CD4-positive, alpha-beta T cell treated with Interferon alpha-2 for 1 hour (primary cell): ENCODE measurements around the gene SPATA2.
"Not testable (repeated sequence)": the region's sequence is repeated elsewhere in the genome, so short reads cannot be mapped to it uniquely, and the experiment has no call there.

Experiments used
- DNase-seq, 2 donors: peaks; one replicate each; pipeline ENCODE4 v3.0.0-alpha.2; 2020 to 2022

SPATA2 gene

GRCh38 chr20:49882171-49882970 lies 33.0 kb downstream of the SPATA2 start:
- no peak for DNase-seq

- DNase-seq: no peak
These were observed 34.4 kb downstream of the SPATA2 start for GRCh38 chr20:49880724-49881445.

- DNase-seq: no peak
These were observed 35.2 kb downstream of the SPATA2 start for GRCh38 chr20:49880177-49880576.

- DNase-seq: no peak
These were observed 36.4 kb downstream of the SPATA2 start for GRCh38 chr20:49878977-49879376.

- no peak for DNase-seq
These were observed 37.9 kb downstream of the SPATA2 start for GRCh38 chr20:49877386-49877921.

GRCh38 chr20:49874696-49875095 lies 40.6 kb downstream of the SPATA2 start:
- DNase-seq: no peak

- DNase-seq: no peak
These were observed 43.3 kb downstream of the SPATA2 start for GRCh38 chr20:49872056-49872455.

- DNase-seq: no peak
These were observed 43.9 kb downstream of the SPATA2 start for GRCh38 chr20:49871391-49871948.

GRCh38 chr20:49870261-49870660 lies 45.1 kb downstream of the SPATA2 start:
- no peak for DNase-seq

- no peak for DNase-seq
These were observed 46.4 kb downstream of the SPATA2 start for GRCh38 chr20:49868964-49869363.

- DNase-seq: no peak
These were observed 46.8 kb downstream of the SPATA2 start for GRCh38 chr20:49868538-49868937.

- no peak for DNase-seq
These were observed 47.7 kb downstream of the SPATA2 start for GRCh38 chr20:49867453-49868215.

- no peak for DNase-seq
These were observed 49.3 kb downstream of the SPATA2 start for GRCh38 chr20:49866051-49866450.

GRCh38 chr20:49865559-49865958 lies 49.8 kb downstream of the SPATA2 start:
- no peak for DNase-seq

- no peak for DNase-seq
These were observed 51.7 kb downstream of the SPATA2 start for GRCh38 chr20:49863666-49864065.

- no peak for DNase-seq
These were observed 52.6 kb downstream of the SPATA2 start for GRCh38 chr20:49862607-49863200.

GRCh38 chr20:49861232-49861631 lies 54.1 kb downstream of the SPATA2 start:
- not testable (repeated sequence) for DNase-seq

- DNase-seq: no peak
These were observed 55.5 kb downstream of the SPATA2 start for GRCh38 chr20:49859807-49860206.

GRCh38 chr20:49859011-49859410 lies 56.3 kb downstream of the SPATA2 start:
- DNase-seq: no peak

- no peak for DNase-seq
These were observed 57.2 kb downstream of the SPATA2 start for GRCh38 chr20:49858076-49858585.

- DNase-seq: no peak
These were observed 58.4 kb downstream of the SPATA2 start for GRCh38 chr20:49856904-49857303.

GRCh38 chr20:49854190-49854875 lies 61.0 kb downstream of the SPATA2 start:
- DNase-seq: no peak
